ENCODE measurements around the gene HNF1A.

HNF1A gene

GRCh38 chr12:120984351-120984898 lies 6.1 kb downstream of the HNF1A start:
- Mint-ChIP-seq H3K27me3 (peaks cover 0 to 30% of the 10 kb centered on the region in 2 donors), H3K9me3 (no peaks in the 10 kb centered on the region)

GRCh38 chr12:120988234-120988633 lies 9.9 kb downstream of the HNF1A start:
- Mint-ChIP-seq H3K27ac (no peak overlapping the region), H3K4me3 (no peak overlapping the region), H3K4me1 (ENCODE audit: low read depth in 2 of 2) (no peaks in the 10 kb centered on the region), H3K9me3 (no peaks in the 10 kb centered on the region), H3K27me3 (peaks cover 0 to 21% of the 10 kb centered on the region in 2 donors), H3K36me3 (ENCODE audit: insufficient read depth) (no peaks in the 10 kb centered on the region)
- DNase-seq (no peak), ATAC-seq (replicated peaks) (no peak)

More at GRCh38 chr12:120984351-120984898, 6.1 kb downstream of the HNF1A start:
- Mint-ChIP-seq H3K36me3 (ENCODE audit: insufficient read depth) (no peaks in the 10 kb centered on the region), H3K4me3 (no peak overlapping the region), H3K27ac (no peak overlapping the region), H3K4me1 (ENCODE audit: low read depth in 2 of 2) (no peaks in the 10 kb centered on the region)
- no peak for DNase-seq
- no peak for ATAC-seq (replicated peaks)

GRCh38 chr12:120988658-120989057 lies 10.3 kb downstream of the HNF1A start:
- Mint-ChIP-seq H3K36me3 (ENCODE audit: insufficient read depth) (no peaks in the 10 kb centered on the region), H3K27ac (no peak overlapping the region), H3K4me1 (ENCODE audit: low read depth in 2 of 2) (no peaks in the 10 kb centered on the region), H3K9me3 (no peaks in the 10 kb centered on the region), H3K4me3 (no peak overlapping the region), H3K27me3 (peaks cover 0 to 24% of the 10 kb centered on the region in 2 donors)
- DNase-seq = no peak
- ATAC-seq (replicated peaks) = no peak

- Mint-ChIP-seq H3K9me3 (peaks cover 0 to under 1% of the 10 kb centered on the region in 2 donors), H3K27me3 (peaks cover 0 to 27% of the 10 kb centered on the region in 2 donors), H3K27ac (no peak overlapping the region), H3K4me1 (ENCODE audit: low read depth in 2 of 2) (no peaks in the 10 kb centered on the region), H3K4me3 (no peak overlapping the region), H3K36me3 (ENCODE audit: insufficient read depth) (no peaks in the 10 kb centered on the region)
- no peak for ATAC-seq (replicated peaks)
- DNase-seq = no peak
Observed at GRCh38 chr12:120989687-120990086, 11.3 kb downstream of the HNF1A start.

GRCh38 chr12:120990487-120991055 lies 12.2 kb downstream of the HNF1A start:
- H3K27me3 Mint-ChIP-seq = peaks cover 6 to 36% of the 10 kb centered on the region in 2 donors
- no peaks in the 10 kb centered on the region for H3K4me1 Mint-ChIP-seq (ENCODE audit: low read depth in 2 of 2)
- no peaks in the 10 kb centered on the region for H3K36me3 Mint-ChIP-seq (ENCODE audit: insufficient read depth)
- DNase-seq = no peak
- H3K27ac Mint-ChIP-seq = no peak overlapping the region
- ATAC-seq (replicated peaks) = no peak
- H3K4me3 Mint-ChIP-seq = no peak overlapping the region
- peaks cover 0 to 9% of the 10 kb centered on the region in 2 donors for H3K9me3 Mint-ChIP-seq

- H3K9me3 Mint-ChIP-seq = peaks cover 0 to 11% of the 10 kb centered on the region in 2 donors
- H3K4me3 Mint-ChIP-seq = no peak overlapping the region
- H3K27me3 Mint-ChIP-seq = peaks cover 10 to 42% of the 10 kb centered on the region in 2 donors
- no peaks in the 10 kb centered on the region for H3K4me1 Mint-ChIP-seq (ENCODE audit: low read depth in 2 of 2)
- DNase-seq (no peak), ATAC-seq (replicated peaks) (no peak)
- no peaks in the 10 kb centered on the region for H3K36me3 Mint-ChIP-seq (ENCODE audit: insufficient read depth)
- no peak overlapping the region for H3K27ac Mint-ChIP-seq
Observed at GRCh38 chr12:120991965-120992364, 13.6 kb downstream of the HNF1A start.

GRCh38 chr12:120992989-120993388 lies 14.6 kb downstream of the HNF1A start:
- Mint-ChIP-seq H3K4me1 (ENCODE audit: low read depth in 2 of 2) (no peaks in the 10 kb centered on the region), H3K9me3 (peaks cover 0 to 11% of the 10 kb centered on the region in 2 donors)

GRCh38 chr12:120993496-120993895 lies 15.2 kb downstream of the HNF1A start:
- Mint-ChIP-seq H3K27ac (no peak overlapping the region), H3K9me3 (peaks cover 0 to 11% of the 10 kb centered on the region in 2 donors), H3K4me3 (no peak overlapping the region), H3K4me1 (ENCODE audit: low read depth in 2 of 2) (no peaks in the 10 kb centered on the region), H3K27me3 (peaks cover 10 to 34% of the 10 kb centered on the region in 2 donors), H3K36me3 (ENCODE audit: insufficient read depth) (no peaks in the 10 kb centered on the region)
- ATAC-seq (replicated peaks) (no peak), DNase-seq (no peak)

More at GRCh38 chr12:120992989-120993388, 14.6 kb downstream of the HNF1A start:
- Mint-ChIP-seq H3K27ac (no peak overlapping the region), H3K4me3 (no peak overlapping the region), H3K27me3 (peaks cover 10 to 39% of the 10 kb centered on the region in 2 donors), H3K36me3 (ENCODE audit: insufficient read depth) (no peaks in the 10 kb centered on the region)
- DNase-seq (no peak), ATAC-seq (replicated peaks) (no peak)

GRCh38 chr12:120994059-120994458 lies 15.7 kb downstream of the HNF1A start:
- no peaks in the 10 kb centered on the region for H3K36me3 Mint-ChIP-seq (ENCODE audit: insufficient read depth)
- ATAC-seq (replicated peaks) (no peak), DNase-seq (no peak)
- no peak overlapping the region for H3K4me3 Mint-ChIP-seq
- H3K27me3 Mint-ChIP-seq = peaks cover 10 to 28% of the 10 kb centered on the region in 2 donors
- peaks cover 0 to 11% of the 10 kb centered on the region in 2 donors for H3K9me3 Mint-ChIP-seq
- no peaks in the 10 kb centered on the region for H3K4me1 Mint-ChIP-seq (ENCODE audit: low read depth in 2 of 2)
- H3K27ac Mint-ChIP-seq = no peak overlapping the region

- no peak overlapping the region for H3K27ac Mint-ChIP-seq
- peaks cover 10 to 24% of the 10 kb centered on the region in 2 donors for H3K27me3 Mint-ChIP-seq
- no peak overlapping the region for H3K4me3 Mint-ChIP-seq
- DNase-seq (no peak), ATAC-seq (replicated peaks) (no peak)
- peaks cover 0 to 11% of the 10 kb centered on the region in 2 donors for H3K9me3 Mint-ChIP-seq
- H3K36me3 Mint-ChIP-seq (ENCODE audit: insufficient read depth) = no peaks in the 10 kb centered on the region
- H3K4me1 Mint-ChIP-seq (ENCODE audit: low read depth in 2 of 2) = no peaks in the 10 kb centered on the region
Observed at GRCh38 chr12:120994589-120995337, 16.4 kb downstream of the HNF1A start.

GRCh38 chr12:120996133-120996746 lies 17.9 kb downstream of the HNF1A start:
- H3K9me3 Mint-ChIP-seq = peaks cover 0 to 11% of the 10 kb centered on the region in 2 donors
- peaks cover 10 to 24% of the 10 kb centered on the region in 2 donors for H3K27me3 Mint-ChIP-seq
- no peak overlapping the region for H3K4me3 Mint-ChIP-seq
- no peaks in the 10 kb centered on the region for H3K4me1 Mint-ChIP-seq (ENCODE audit: low read depth in 2 of 2)
- no peaks in the 10 kb centered on the region for H3K36me3 Mint-ChIP-seq (ENCODE audit: insufficient read depth)
- ATAC-seq (replicated peaks) (no peak), DNase-seq (no peak)
- H3K27ac Mint-ChIP-seq = no peak overlapping the region

- H3K4me1 Mint-ChIP-seq (ENCODE audit: low read depth in 2 of 2) = peaks cover 0 to 3% of the 10 kb centered on the region in 2 donors
- peaks cover 0 to 11% of the 10 kb centered on the region in 2 donors for H3K9me3 Mint-ChIP-seq
- DNase-seq (no peak), ATAC-seq (replicated peaks) (no peak)
- H3K4me3 Mint-ChIP-seq = no peak overlapping the region
- peaks cover 1% of the 10 kb centered on the region for H3K36me3 Mint-ChIP-seq (ENCODE audit: insufficient read depth)
- peaks cover 10 to 24% of the 10 kb centered on the region in 2 donors for H3K27me3 Mint-ChIP-seq
- no peak overlapping the region for H3K27ac Mint-ChIP-seq
Observed at GRCh38 chr12:120997448-120997847, 19.1 kb downstream of the HNF1A start.

- peaks cover 0 to 3% of the 10 kb centered on the region in 2 donors for H3K4me1 Mint-ChIP-seq (ENCODE audit: low read depth in 2 of 2)
- peaks cover 11% of the 10 kb centered on the region for H3K36me3 Mint-ChIP-seq (ENCODE audit: insufficient read depth)
- H3K4me3 Mint-ChIP-seq = no peak overlapping the region
- H3K27ac Mint-ChIP-seq = no peak overlapping the region
- ATAC-seq (replicated peaks) (no peak), DNase-seq (no peak)
- H3K27me3 Mint-ChIP-seq = peaks cover 10 to 18% of the 10 kb centered on the region in 2 donors
- peaks cover 0 to 11% of the 10 kb centered on the region in 2 donors for H3K9me3 Mint-ChIP-seq
Observed at GRCh38 chr12:120998435-120998834, 20.1 kb downstream of the HNF1A start.
